Measurements from ENCODE around the gene ASNS.
A peak's percentile ranks its signal among the peaks of the same experiment; 100 is the strongest.

The ASNS gene

GRCh38 chr7:97842772-97843345 is 29.3 kb downstream of the ASNS start:
- no peak for DNase-seq (ENCODE audit: low read depth)

DNA sequence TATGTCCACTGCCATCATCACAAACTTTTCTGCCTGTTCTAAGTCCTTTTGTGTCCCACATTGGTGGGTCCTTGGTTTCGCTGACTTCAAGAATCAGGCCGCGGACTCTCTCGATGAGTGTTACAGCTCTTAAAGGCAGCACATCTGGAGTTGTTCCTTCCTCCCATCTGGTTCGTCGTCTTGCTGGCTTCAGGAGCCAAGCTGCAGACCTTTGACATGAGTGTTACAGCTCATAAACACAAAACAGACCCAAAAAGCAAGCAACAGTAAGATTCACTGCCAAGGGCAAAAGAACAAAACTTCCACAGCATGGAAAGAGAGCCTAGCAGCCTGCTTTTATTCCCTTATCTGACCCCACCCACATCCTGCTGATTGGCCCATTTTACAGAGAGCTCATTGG is 30.2 kb downstream of the ASNS start:
- no peak for DNase-seq (ENCODE audit: low read depth)

DNA sequence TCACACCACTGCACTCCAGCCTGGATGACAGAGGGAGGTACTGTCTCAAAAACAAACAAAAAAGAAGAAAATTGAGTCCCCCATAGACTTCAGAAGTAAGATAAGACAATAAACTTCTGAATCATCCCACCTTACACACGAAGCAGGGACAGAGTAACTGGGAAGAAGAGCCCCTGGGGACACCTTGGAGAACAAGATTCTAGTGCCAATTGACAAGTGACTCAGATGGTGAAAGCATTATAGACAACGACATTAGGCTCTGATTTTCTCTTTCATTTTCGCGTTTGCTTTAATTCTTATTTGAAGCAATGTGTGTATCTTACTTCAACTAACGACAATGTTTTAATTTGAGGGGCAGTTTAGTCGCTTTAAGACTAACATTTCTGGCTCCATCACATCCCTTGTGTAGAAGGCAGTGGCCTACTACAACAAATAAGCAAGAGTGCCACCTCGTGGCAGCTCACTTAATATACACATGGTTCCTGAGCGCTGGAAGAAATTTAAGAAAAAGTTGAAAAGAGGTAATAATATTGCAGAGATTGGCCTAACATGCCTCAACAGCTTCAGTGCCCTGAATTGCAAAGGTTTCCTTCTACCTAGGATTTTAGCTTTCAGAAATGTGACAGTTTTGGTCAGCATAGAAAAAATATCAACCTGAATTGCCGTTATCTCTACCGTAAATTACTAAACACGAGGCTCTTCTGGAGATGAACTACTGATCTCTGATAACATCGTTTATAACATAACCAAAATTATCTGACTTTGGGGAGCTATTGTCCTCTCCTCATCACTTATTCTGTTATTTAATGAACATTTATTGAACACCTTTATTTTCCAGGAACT is 36.7 kb downstream of the ASNS start:
- peak; percentile 40 for DNase-seq (ENCODE audit: low read depth)

DNA sequence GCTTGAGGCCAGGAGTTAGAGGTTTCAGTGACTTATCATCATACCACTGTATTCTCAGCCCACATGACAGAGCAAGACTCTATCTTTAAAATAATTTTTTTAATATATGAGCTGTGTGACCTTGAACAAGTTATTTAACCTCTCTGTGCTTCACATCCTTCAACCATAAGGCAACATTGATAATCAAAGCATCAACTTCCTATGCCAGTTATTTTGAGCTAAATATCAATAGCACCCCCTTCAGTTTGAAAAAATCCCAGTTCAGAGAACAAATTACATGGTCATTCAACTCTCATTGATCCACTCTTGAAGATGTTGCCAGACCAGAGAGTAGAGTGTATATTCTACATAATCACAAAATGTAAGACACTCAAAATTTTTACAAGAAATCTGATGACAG is 53.0 kb downstream of the ASNS start:
- no peak for DNase-seq (ENCODE audit: low read depth)

- no peak for DNase-seq (ENCODE audit: low read depth)
Measured at GRCh38 chr7:97818066-97818663, 54.0 kb downstream of the ASNS start.

Data from activated T-cell treated with anti-CD3 and anti-CD28 coated beads for 24 hours (primary cell).